GM12875 (cell line): ENCODE measurements around the gene RIOK3.
A peak's percentile ranks its signal among the peaks of the same experiment; 100 is the strongest.
"Not testable (repeated sequence)": the region's sequence is repeated elsewhere in the genome, so short reads cannot be mapped to it uniquely, and the experiment has no call there.

ENCODE experiments used
- H3K4me3 ChIP-seq: one replicate; pipeline ENCODE4 v1.5.1; 2011; ENCODE audit warnings: low read depth, low read length, control low read depth
- TF ChIP-seq, protein P1 (sequence below): IDR thresholded peaks from 2 replicates; pipeline ENCODE4 v1.5.1; 2011; ENCODE audit warnings: low read depth, mild to moderate bottlenecking, control low read depth, inconsistent platforms, low read length, moderate library complexity, borderline replicate concordance; ENCODE audit not compliant: insufficient read depth

The RIOK3 gene

DNA sequence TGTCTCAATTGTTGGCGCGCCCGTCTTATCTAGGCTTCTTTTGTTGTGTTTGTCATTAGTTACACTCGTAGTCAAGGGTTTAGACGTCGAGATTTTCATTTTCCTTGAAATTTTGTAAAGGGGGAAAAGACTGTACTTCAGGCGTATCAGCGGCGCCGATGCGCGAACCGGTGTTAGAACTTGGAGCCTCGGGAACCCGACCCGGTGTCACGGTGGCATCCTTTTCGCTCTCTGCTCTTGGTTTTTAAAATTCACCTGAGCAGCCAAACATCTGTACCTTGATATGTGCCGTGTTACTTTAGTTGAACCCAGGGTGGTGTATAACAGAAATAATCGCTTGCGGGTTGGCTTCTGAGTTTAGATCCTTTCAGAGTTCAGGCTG is 50.9 kb downstream of the RIOK3 start:
- peak overlapping the region; percentile 90 for H3K4me3 ChIP-seq

DNA sequence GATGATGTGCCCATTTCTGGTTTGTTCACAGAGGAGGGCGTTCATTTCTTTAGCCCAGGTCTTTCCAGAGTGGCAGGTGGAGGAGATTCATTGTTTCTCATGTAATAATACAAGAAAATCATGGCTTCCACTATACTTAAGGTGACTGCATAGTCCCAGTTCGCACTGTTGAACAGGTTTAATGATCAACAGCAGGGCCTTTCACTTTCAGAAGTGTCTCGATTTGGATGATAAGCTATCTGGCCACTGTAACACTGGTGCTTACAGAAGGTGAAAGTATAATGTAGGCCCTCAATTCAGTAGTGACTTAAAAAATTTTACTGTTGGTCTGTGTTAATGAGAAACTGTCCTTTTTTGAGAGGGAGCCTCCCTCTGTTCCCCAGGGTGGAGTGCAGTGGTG is 51.6 kb downstream of the RIOK3 start:
- H3K4me3 ChIP-seq = peak overlapping the region; percentile 90
- TF ChIP-seq, protein P1, sequence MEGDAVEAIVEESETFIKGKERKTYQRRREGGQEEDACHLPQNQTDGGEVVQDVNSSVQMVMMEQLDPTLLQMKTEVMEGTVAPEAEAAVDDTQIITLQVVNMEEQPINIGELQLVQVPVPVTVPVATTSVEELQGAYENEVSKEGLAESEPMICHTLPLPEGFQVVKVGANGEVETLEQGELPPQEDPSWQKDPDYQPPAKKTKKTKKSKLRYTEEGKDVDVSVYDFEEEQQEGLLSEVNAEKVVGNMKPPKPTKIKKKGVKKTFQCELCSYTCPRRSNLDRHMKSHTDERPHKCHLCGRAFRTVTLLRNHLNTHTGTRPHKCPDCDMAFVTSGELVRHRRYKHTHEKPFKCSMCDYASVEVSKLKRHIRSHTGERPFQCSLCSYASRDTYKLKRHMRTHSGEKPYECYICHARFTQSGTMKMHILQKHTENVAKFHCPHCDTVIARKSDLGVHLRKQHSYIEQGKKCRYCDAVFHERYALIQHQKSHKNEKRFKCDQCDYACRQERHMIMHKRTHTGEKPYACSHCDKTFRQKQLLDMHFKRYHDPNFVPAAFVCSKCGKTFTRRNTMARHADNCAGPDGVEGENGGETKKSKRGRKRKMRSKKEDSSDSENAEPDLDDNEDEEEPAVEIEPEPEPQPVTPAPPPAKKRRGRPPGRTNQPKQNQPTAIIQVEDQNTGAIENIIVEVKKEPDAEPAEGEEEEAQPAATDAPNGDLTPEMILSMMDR = no peak

More for the DNA sequence above, 50.9 kb downstream of the RIOK3 start:
- TF ChIP-seq, protein P1 = no peak

DNA sequence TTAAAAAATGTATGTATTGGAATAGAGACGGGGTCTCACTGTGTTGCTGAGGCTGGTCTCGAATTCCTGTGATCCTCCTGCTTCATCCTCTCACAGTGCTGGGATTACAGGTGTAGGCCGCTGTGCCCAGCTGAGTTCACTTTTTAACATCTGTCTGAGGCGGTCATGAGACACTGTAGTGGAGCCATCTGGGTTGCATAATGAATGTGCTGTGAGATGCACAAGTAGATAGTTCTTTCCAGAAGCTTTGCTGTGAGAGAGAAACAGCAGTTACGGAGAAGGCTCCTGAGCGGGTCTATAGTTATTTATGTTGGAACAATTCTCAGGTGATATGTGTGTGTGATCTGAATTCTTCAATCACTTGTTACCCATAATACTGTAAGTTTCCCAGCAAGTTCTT is 53.3 kb downstream of the RIOK3 start:
- H3K4me3 ChIP-seq = no peak overlapping the region
- TF ChIP-seq, protein P1 = no peak

DNA sequence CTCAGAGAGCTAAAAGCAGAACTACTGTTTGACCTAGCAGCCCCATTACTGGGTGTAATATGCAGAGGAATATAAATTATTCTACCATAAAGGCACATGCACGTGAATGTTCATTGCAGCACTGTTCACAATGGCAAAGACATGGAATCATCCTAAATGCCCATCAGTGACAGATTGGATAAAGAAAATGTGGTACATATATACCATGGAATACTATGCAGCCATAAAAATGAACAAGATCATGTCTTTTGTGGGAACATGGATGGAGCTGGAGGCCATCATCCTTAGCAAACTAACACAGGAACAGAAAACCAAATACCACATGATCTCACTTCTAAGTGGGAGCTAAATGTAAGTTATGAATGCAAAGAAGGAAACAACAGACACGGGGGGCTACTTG is 57.8 kb downstream of the RIOK3 start:
- not testable (repeated sequence) for H3K4me3 ChIP-seq

DNA sequence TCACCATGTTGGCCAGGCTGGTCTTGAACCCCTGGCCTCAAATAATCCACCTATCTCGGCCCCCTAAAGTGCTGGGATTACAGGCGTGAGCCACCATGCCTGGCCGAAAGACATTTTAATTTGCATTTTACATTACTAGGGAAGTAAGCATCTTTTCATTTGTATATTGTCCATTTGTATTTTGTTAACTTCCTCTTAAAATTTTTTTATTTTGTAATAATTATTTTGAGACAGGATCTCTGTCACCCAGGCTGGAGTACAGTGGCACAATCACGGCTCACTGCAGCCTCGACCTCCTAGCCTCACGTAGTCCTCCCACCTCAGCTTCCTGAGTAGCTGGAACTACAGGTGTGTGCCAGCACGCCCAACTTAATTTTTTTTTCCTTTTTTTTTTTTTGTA is 59.1 kb downstream of the RIOK3 start:
- H3K4me3 ChIP-seq = not testable (repeated sequence)

DNA sequence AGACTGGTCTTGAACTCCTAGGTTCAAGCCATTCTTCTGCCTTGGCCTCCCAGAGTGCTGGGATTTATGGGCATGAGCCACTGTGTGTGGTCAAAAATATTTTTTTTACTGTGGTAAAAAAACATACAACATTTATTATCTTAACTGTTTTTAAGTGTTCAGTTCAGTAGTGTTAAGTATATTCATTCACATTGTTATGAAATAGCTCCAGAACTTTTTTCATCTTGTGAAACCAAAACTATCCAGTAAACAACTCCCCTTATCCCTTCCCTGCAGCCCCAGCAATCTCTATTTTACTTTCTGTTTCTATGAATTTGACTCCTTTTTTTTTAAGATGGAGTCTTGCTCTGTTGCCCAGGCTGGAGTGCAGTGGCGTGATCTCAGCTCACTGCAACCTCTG is 59.6 kb downstream of the RIOK3 start:
- H3K4me3 ChIP-seq = no peak overlapping the region
- TF ChIP-seq, protein P1 = no peak

DNA sequence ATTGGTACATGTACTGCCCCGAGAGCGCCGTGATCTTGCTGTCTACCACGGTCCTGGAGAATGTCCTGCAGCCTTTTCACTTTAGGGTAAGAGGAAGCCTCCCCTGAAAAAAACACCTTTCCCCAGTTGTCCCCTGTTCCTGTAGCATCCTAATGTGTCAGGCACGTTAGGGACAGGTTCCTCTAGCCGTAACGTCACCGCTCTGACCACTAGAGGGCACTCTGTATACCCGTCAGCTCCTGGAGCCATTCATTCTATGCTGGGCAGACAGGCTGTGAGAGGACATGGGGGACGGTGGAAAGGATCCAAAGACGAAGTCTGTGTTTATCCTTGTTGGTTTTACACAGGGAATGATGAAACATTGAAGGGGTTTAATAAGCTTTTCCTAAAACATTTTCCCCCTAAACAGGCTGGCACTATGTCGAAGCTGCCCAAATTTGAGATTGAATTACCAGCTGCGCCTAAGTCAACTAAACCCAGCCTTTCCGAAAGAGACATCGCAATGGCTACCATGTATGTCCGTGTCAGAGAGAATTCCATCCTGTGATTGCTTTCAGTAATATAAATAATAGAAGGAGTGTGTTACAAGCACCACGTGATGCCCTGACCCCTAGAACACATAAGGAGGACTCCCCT is 62.9 kb downstream of the RIOK3 start:
- TF ChIP-seq, protein P1 = peak; percentile 91
- no peak overlapping the region for H3K4me3 ChIP-seq

DNA sequence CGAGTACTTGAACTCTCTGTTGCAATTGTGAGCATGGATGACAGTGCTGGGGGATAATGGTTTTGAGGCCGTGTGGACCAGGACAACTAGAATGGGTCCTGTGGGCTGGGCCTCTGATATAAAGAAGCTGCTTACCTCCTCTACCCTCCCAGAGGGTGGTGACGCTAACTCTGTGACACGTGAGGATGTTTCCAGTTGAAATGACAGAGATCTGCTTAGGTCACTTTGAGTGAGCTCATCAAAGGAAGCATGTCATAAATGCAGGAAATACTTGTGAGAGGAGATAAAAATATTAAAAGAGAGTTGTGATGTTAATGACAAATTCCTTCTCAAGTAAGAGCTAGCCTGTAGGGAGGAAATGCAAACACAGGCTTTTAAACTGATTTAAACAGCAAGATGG is 66.6 kb downstream of the RIOK3 start:
- TF ChIP-seq, protein P1 = no peak
- H3K4me3 ChIP-seq = no peak overlapping the region
